VCaP (cell line): ENCODE results near the gene ATP5IF1.

Experiments
- H3K27ac ChIP-seq: fragments of 450-650 bp; 2 replicates; pipeline ENCODE4 v1.5.1; 2017
- TF ChIP-seq, protein P1 (sequence below): fragments of 450-650 bp; conservative IDR thresholded peaks from 2 replicates; pipeline ENCODE4 v1.5.1; 2017; ENCODE audit warnings: mild to moderate bottlenecking, moderate library complexity

ATP5IF1 gene

GRCh38 chr1:28269529-28269928 is 33.6 kb downstream of the ATP5IF1 start:
- TF ChIP-seq, protein P1, sequence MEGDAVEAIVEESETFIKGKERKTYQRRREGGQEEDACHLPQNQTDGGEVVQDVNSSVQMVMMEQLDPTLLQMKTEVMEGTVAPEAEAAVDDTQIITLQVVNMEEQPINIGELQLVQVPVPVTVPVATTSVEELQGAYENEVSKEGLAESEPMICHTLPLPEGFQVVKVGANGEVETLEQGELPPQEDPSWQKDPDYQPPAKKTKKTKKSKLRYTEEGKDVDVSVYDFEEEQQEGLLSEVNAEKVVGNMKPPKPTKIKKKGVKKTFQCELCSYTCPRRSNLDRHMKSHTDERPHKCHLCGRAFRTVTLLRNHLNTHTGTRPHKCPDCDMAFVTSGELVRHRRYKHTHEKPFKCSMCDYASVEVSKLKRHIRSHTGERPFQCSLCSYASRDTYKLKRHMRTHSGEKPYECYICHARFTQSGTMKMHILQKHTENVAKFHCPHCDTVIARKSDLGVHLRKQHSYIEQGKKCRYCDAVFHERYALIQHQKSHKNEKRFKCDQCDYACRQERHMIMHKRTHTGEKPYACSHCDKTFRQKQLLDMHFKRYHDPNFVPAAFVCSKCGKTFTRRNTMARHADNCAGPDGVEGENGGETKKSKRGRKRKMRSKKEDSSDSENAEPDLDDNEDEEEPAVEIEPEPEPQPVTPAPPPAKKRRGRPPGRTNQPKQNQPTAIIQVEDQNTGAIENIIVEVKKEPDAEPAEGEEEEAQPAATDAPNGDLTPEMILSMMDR, result no peak
- H3K27ac ChIP-seq, result no peak overlapping the region

GRCh38 chr1:28272215-28272852 is 36.4 kb downstream of the ATP5IF1 start:
- TF ChIP-seq, protein P1, result no peak
- H3K27ac ChIP-seq, result no peak overlapping the region

- TF ChIP-seq, protein P1, result no peak
- no peak overlapping the region for H3K27ac ChIP-seq
Measured at GRCh38 chr1:28273216-28273860, 37.4 kb downstream of the ATP5IF1 start.

GRCh38 chr1:28278763-28279162 is 42.8 kb downstream of the ATP5IF1 start:
- TF ChIP-seq, protein P1, result no peak

DNA sequence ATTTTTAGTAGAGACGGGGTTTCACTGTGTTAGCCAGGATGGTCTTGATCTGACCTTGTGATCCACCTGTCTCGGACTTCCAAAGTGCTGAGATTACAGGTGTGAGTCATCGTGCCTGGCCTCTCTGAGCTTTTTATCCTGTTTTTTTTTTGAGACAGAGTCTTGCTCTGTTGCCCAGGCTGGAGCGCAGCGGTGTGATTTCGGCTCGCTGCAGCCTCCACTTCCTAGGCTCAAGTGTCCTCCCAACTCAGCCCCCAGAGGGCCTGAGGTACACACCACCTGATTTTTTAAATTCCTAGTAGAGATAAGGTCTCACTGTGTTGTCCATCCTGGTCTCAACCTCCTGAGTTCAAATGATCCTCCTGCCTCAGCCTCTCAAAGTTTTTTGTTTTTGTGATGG is 43.8 kb downstream of the ATP5IF1 start:
- no peak overlapping the region for H3K27ac ChIP-seq
- TF ChIP-seq, protein P1, result no peak

More at GRCh38 chr1:28278763-28279162, 42.8 kb downstream of the ATP5IF1 start:
- H3K27ac ChIP-seq, result no peak overlapping the region

GRCh38 chr1:28280501-28280900 is 44.6 kb downstream of the ATP5IF1 start:
- TF ChIP-seq, protein P1, result no peak
- no peak overlapping the region for H3K27ac ChIP-seq

- TF ChIP-seq, protein P1, result no peak
- H3K27ac ChIP-seq, result no peak overlapping the region
Measured at GRCh38 chr1:28280977-28281381, 45.1 kb downstream of the ATP5IF1 start.
